Loucy (cell line): ENCODE results near the gene DSC2.

Experiments
- H2AFZ ChIP-seq: fragments of 200-600 bp; sonication (generic); 2 replicates; pipeline ENCODE4 v1.6.0; 2016; ENCODE audit warnings: antibody characterized with exemption, mild to moderate bottlenecking, low read length, moderate library complexity
- H3F3A ChIP-seq: fragments of 200-600 bp; 2 replicates; pipeline ENCODE4 v1.6.0; 2016; ENCODE audit warnings: antibody characterized with exemption, low read depth, mild to moderate bottlenecking
- H3K27me3 ChIP-seq: fragments of 200-600 bp; sonication (generic); 2 replicates; pipeline ENCODE4 v1.6.1; 2014; ENCODE audit warnings: low read length, mild to moderate bottlenecking; ENCODE audit not compliant: insufficient read depth, poor library complexity, severe bottlenecking
- H3K36me3 ChIP-seq: fragments of 200-600 bp; sonication (generic); 2 replicates; pipeline ENCODE4 v1.6.1; 2016; ENCODE audit warnings: low read length; ENCODE audit not compliant: insufficient read depth
- H3K4me1 ChIP-seq: fragments of 200-600 bp; sonication (generic); 2 replicates; pipeline ENCODE4 v1.5.1; 2014; ENCODE audit warnings: low read length, mild to moderate bottlenecking; ENCODE audit not compliant: insufficient read depth, poor library complexity, severe bottlenecking
- H3K4me2 ChIP-seq: fragments of 200-600 bp; sonication (generic); 2 replicates; pipeline ENCODE4 v1.6.0; 2014; ENCODE audit warnings: antibody characterized with exemption, low read length, low read depth, mild to moderate bottlenecking; ENCODE audit not compliant: poor library complexity, severe bottlenecking
- H3K4me3 ChIP-seq: fragments of 200-600 bp; sonication (generic); 2 replicates; pipeline ENCODE4 v1.5.1; 2014; ENCODE audit warnings: low read length, mild to moderate bottlenecking, mixed read lengths; ENCODE audit not compliant: poor library complexity, severe bottlenecking
- H3K79me2 ChIP-seq: fragments of 200-600 bp; sonication (generic); 2 replicates; pipeline ENCODE4 v1.6.1; 2014; ENCODE audit warnings: low read length; ENCODE audit not compliant: insufficient read depth
- H3K9ac ChIP-seq: fragments of 200-600 bp; sonication (generic); 2 replicates; pipeline ENCODE4 v1.6.0; 2014; ENCODE audit warnings: mild to moderate bottlenecking, low read depth, low read length, moderate library complexity; ENCODE audit not compliant: poor library complexity, severe bottlenecking
- H3K9me2 ChIP-seq: fragments of 200-600 bp; sonication (generic); replicated peaks from 2 replicates; pipeline ENCODE4 v1.6.1; 2016; ENCODE audit warnings: low read depth, low read length, mixed read lengths
- H3K9me3 ChIP-seq: fragments of 200-600 bp; sonication (generic); 2 replicates; pipeline ENCODE4 v1.6.1; 2014; ENCODE audit warnings: mild to moderate bottlenecking, antibody characterized with exemption, low read length, low read depth; ENCODE audit not compliant: insufficient read depth
- H4K20me1 ChIP-seq: fragments of 200-600 bp; sonication (generic); 2 replicates; pipeline ENCODE4 v1.6.0; 2014; ENCODE audit warnings: antibody characterized with exemption, low read length, mild to moderate bottlenecking; ENCODE audit not compliant: insufficient read depth, poor library complexity, severe bottlenecking
- EZH2phosphoT487 ChIP-seq: fragments of 200-600 bp; IDR thresholded peaks from 2 replicates; pipeline ENCODE4 v1.6.1; 2018; ENCODE audit warnings: antibody characterized with exemption, mild to moderate bottlenecking, moderate library complexity, borderline replicate concordance
- TF ChIP-seq, protein P1 (sequence below): fragments of 200-600 bp; sonication (generic); conservative IDR thresholded peaks from 2 replicates; pipeline ENCODE4 v1.5.1; 2014; ENCODE audit warnings: mild to moderate bottlenecking, antibody characterized with exemption, low read length

Gene DSC2

DNA sequence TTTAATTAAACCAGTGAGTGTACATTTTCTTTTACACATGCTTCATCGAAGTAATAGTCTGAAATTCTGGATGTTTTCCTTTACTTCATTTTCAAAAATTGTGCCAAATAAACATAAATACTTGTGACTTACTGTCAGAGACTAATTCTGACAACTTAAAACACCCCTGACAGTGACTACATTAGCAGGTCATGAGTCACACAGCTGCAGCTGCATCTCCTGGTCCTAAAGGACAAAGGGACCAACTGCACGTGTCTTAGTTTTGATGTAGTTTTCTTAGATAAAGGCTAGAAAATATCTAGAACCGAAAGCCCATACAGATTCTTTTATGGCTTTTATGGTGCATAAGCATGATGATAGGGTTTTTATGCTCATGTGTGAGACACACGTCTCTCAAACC, 30.0 kb downstream of the DSC2 start:
- Histone ChIP-seq H3K4me3 (no peak overlapping the region), H3K36me3 (no peaks in the 10 kb centered on the region), H4K20me1 (no peaks in the 10 kb centered on the region), H3K9me2 (no peaks in the 10 kb centered on the region), H2AFZ (no peak overlapping the region), H3K27me3 (no peaks in the 10 kb centered on the region), H3K4me1 (no peaks in the 10 kb centered on the region), H3K79me2 (no peaks in the 10 kb centered on the region), H3F3A (no peaks in the 10 kb centered on the region), H3K4me2 (no peak overlapping the region), H3K9me3 (no peaks in the 10 kb centered on the region), H3K9ac (no peak overlapping the region)
- TF ChIP-seq, protein P1, sequence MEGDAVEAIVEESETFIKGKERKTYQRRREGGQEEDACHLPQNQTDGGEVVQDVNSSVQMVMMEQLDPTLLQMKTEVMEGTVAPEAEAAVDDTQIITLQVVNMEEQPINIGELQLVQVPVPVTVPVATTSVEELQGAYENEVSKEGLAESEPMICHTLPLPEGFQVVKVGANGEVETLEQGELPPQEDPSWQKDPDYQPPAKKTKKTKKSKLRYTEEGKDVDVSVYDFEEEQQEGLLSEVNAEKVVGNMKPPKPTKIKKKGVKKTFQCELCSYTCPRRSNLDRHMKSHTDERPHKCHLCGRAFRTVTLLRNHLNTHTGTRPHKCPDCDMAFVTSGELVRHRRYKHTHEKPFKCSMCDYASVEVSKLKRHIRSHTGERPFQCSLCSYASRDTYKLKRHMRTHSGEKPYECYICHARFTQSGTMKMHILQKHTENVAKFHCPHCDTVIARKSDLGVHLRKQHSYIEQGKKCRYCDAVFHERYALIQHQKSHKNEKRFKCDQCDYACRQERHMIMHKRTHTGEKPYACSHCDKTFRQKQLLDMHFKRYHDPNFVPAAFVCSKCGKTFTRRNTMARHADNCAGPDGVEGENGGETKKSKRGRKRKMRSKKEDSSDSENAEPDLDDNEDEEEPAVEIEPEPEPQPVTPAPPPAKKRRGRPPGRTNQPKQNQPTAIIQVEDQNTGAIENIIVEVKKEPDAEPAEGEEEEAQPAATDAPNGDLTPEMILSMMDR = no peak
- TF ChIP-seq EZH2phosphoT487 = no peak

DNA sequence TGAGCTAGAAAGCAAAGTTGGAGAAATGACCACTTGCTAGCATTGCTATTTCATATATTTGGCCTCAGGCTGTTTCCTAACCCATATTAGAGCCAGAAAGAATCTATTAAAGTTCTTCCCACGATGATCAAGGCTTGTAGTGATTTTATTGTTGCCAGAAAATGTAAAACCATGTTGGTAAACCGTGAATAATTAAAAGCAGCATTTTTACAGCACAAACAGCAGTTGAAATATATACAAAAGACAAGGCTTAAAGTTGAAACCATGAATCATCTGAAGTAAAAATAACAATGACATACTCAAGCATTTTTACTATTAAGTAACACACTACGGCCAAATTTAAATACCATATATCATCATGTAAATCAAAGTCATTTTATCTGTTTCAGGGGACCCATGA, 32.0 kb downstream of the DSC2 start:
- Histone ChIP-seq H3K9me2 (no peaks in the 10 kb centered on the region), H3K4me3 (no peak overlapping the region), H4K20me1 (no peaks in the 10 kb centered on the region), H3K36me3 (no peaks in the 10 kb centered on the region), H2AFZ (no peak overlapping the region), H3K9ac (no peak overlapping the region), H3K27me3 (no peaks in the 10 kb centered on the region), H3K79me2 (no peaks in the 10 kb centered on the region), H3K4me1 (no peaks in the 10 kb centered on the region), H3F3A (no peaks in the 10 kb centered on the region), H3K9me3 (no peaks in the 10 kb centered on the region), H3K4me2 (no peak overlapping the region)
- TF ChIP-seq EZH2phosphoT487 = no peak
- TF ChIP-seq, protein P1 = no peak

DNA sequence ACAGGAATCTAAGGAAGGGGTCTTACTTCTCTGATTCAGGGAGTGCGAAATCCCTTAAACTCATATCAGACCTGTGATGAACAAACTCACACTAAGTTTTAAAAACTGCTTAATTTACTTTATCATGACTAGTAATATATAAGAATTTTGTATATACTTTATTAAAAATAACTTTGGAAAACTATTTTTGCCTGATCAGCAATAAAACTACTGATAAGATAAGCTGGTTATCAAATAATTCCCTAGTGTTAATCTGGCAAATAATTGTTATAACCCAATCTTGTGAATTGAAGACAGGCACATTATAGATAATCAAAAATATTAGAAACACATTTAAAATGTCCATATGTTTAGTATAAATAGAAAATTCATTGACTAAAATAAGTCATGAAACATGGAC, 36.0 kb downstream of the DSC2 start:
- no peak overlapping the region for H2AFZ ChIP-seq
- H3K4me3 ChIP-seq = no peak overlapping the region
- no peaks in the 10 kb centered on the region for H3F3A ChIP-seq
- no peaks in the 10 kb centered on the region for H3K27me3 ChIP-seq
- H4K20me1 ChIP-seq = no peaks in the 10 kb centered on the region
- no peaks in the 10 kb centered on the region for H3K36me3 ChIP-seq
- no peaks in the 10 kb centered on the region for H3K9me2 ChIP-seq
- no peak overlapping the region for H3K4me2 ChIP-seq
- no peaks in the 10 kb centered on the region for H3K9me3 ChIP-seq
- H3K79me2 ChIP-seq = no peaks in the 10 kb centered on the region
- TF ChIP-seq EZH2phosphoT487 = no peak
- TF ChIP-seq, protein P1 = no peak
- H3K9ac ChIP-seq = no peak overlapping the region
- no peaks in the 10 kb centered on the region for H3K4me1 ChIP-seq
